ENCODE results near the gene CC2D2B.
"Not testable (repeated sequence)": the region's sequence is repeated elsewhere in the genome, so short reads cannot be mapped to it uniquely, and the experiment has no call there.

The CC2D2B gene

GRCh38 chr10:96023168-96023567 lies 115.4 kb downstream of the CC2D2B start:
- DNase-seq, result no peak

- peak in 3 of 4 experiments; percentile 20 to 35 (median 24) for DNase-seq
Observed at GRCh38 chr10:96025566-96025965, 117.8 kb downstream of the CC2D2B start.

GRCh38 chr10:96034625-96035024 lies 126.8 kb downstream of the CC2D2B start:
- no peak for DNase-seq

- no peak for DNase-seq
Observed at GRCh38 chr10:96038476-96039387, 131.0 kb downstream of the CC2D2B start.

GRCh38 chr10:96041146-96041545 lies 133.4 kb downstream of the CC2D2B start:
- DNase-seq, result no peak

- DNase-seq, result peak; percentile 93 to 97 (median 94)
Observed at GRCh38 chr10:96043033-96043892, 135.5 kb downstream of the CC2D2B start, which contains the start of gene CCNJ. Gene CCNJ, plus strand, starts transcription at chr10:96043583. Its CDS starts 811 bp downstream, at chr10:96044394.

- peak; percentile 58 to 70 (median 65) for DNase-seq
Observed at GRCh38 chr10:96043893-96044715, 136.3 kb downstream of the CC2D2B start.

GRCh38 chr10:96044736-96045135 lies 137.0 kb downstream of the CC2D2B start:
- DNase-seq, result peak; percentile 56 to 88 (median 77)

GRCh38 chr10:96046546-96046945 lies 138.8 kb downstream of the CC2D2B start:
- no peak for DNase-seq

GRCh38 chr10:96047004-96047649 lies 139.4 kb downstream of the CC2D2B start:
- DNase-seq, result no peak

- not testable (repeated sequence) for DNase-seq
Observed at GRCh38 chr10:96047925-96048324, 140.2 kb downstream of the CC2D2B start.

GRCh38 chr10:96049340-96049739 lies 141.6 kb downstream of the CC2D2B start:
- no peak for DNase-seq

- DNase-seq, result no peak
Observed at GRCh38 chr10:96053985-96054384, 146.2 kb downstream of the CC2D2B start.

GRCh38 chr10:96056787-96057186 lies 149.0 kb downstream of the CC2D2B start:
- no peak for DNase-seq

- DNase-seq, result no peak
Observed at GRCh38 chr10:96061232-96061631, 153.5 kb downstream of the CC2D2B start.

- DNase-seq, result no peak
Observed at GRCh38 chr10:96072674-96073073, 164.9 kb downstream of the CC2D2B start.

- DNase-seq, result peak in 1 of 4 experiments; percentile 38
Observed at GRCh38 chr10:96073722-96074121, 165.9 kb downstream of the CC2D2B start.

GRCh38 chr10:96074776-96075175 lies 167.0 kb downstream of the CC2D2B start:
- peak in 2 of 4 experiments; percentile 23 to 68 for DNase-seq

GRCh38 chr10:96075977-96076376 lies 168.2 kb downstream of the CC2D2B start:
- DNase-seq, result no peak

- DNase-seq, result no peak
Observed at GRCh38 chr10:96077156-96077555, 169.4 kb downstream of the CC2D2B start.

- DNase-seq, result no peak
Observed at GRCh38 chr10:96082153-96082552, 174.4 kb downstream of the CC2D2B start.

Measured in suppressor macrophage (primary cell).